SK-N-SH treated with all-trans-retinoic acid at 6 μM for 48 hours (cell line): ENCODE data around the gene PAMR1.
A peak's percentile ranks its signal among the peaks of the same experiment; 100 is the strongest.

Experiments
- ATAC-seq: fragments of 200-7000 bp; cut with Tn5 transposase; 3 replicates; pipeline ENCODE4 v1.9.1; 2020; ENCODE audit warnings: mild to moderate bottlenecking, moderate library complexity
- BACH2 ChIP-seq: fragments of 250-450 bp; sonication (Bioruptor Pico); IDR thresholded peaks from 2 replicates; pipeline ENCODE4 v1.9.0; 2021; ENCODE audit warnings: mild to moderate bottlenecking, borderline replicate concordance
- ISL1 ChIP-seq: fragments of 250-450 bp; sonication (Bioruptor Pico); IDR thresholded peaks from 2 replicates; pipeline ENCODE4 v2.1.2; 2022; ENCODE audit warnings: mild to moderate bottlenecking, moderate library complexity
- OSR1 ChIP-seq: fragments of 250-450 bp; sonication (Bioruptor Pico); IDR thresholded peaks from 2 replicates; pipeline ENCODE4 v1.8.0; 2022; ENCODE audit warnings: moderate library complexity, mild to moderate bottlenecking, inconsistent platforms
- PPARA ChIP-seq: fragments of 250-450 bp; sonication (Bioruptor Pico); IDR thresholded peaks from 2 replicates; pipeline ENCODE4 v1.5.0; 2020; ENCODE audit warnings: mild to moderate bottlenecking, borderline replicate concordance
- SNAI2 ChIP-seq: fragments of 250-450 bp; sonication (Bioruptor Pico); IDR thresholded peaks from 2 replicates; pipeline ENCODE4 v1.5.0; 2020; ENCODE audit warnings: mild to moderate bottlenecking, moderate library complexity
- TCF4 ChIP-seq: fragments of 250-450 bp; sonication (Bioruptor Pico); IDR thresholded peaks from 2 replicates; pipeline ENCODE4 v1.8.0; 2021; ENCODE audit warnings: mild to moderate bottlenecking, moderate library complexity, borderline replicate concordance
- TOX ChIP-seq: fragments of 250-450 bp; sonication (Bioruptor Pico); IDR thresholded peaks from 2 replicates; pipeline ENCODE4 v1.8.0; 2021; ENCODE audit warnings: mild to moderate bottlenecking, moderate library complexity, borderline replicate concordance
- ZC3H10 ChIP-seq: fragments of 250-450 bp; sonication (Bioruptor Pico); IDR thresholded peaks from 2 replicates; pipeline ENCODE4 v1.5.1; 2021; ENCODE audit warnings: mild to moderate bottlenecking, moderate library complexity
- ZFP3 ChIP-seq: fragments of 250-450 bp; sonication (Bioruptor Pico); IDR thresholded peaks from 2 replicates; pipeline ENCODE4 v1.5.0; 2020; ENCODE audit warnings: mild to moderate bottlenecking, moderate library complexity
- ZNF565 ChIP-seq: fragments of 450-650 bp; formaldehyde crosslinking; conservative IDR thresholded peaks from 2 replicates; pipeline ENCODE4 v1.5.0; 2020; ENCODE audit warnings: low read depth, mild to moderate bottlenecking, moderate library complexity
- ZNF70 ChIP-seq: fragments of 450-650 bp; formaldehyde crosslinking; IDR thresholded peaks from 2 replicates; pipeline ENCODE4 v1.5.0; 2020; ENCODE audit warnings: mild to moderate bottlenecking, moderate library complexity
- TF ChIP-seq, protein P1 (sequence below): fragments of 250-450 bp; sonication (Bioruptor Pico); IDR thresholded peaks from 2 replicates; pipeline ENCODE4 v1.8.0; 2020; ENCODE audit warnings: mild to moderate bottlenecking, moderate library complexity, borderline replicate concordance
- TF ChIP-seq, protein P2 (sequence below): fragments of 250-450 bp; sonication (Bioruptor Pico); IDR thresholded peaks from 2 replicates; pipeline ENCODE4 v1.5.1; 2020; ENCODE audit warnings: low read depth, mild to moderate bottlenecking, moderate library complexity
- TF ChIP-seq, protein P3 (sequence below): fragments of 250-450 bp; sonication (Bioruptor Pico); IDR thresholded peaks from 2 replicates; pipeline ENCODE4 v1.5.0; 2020; ENCODE audit warnings: mild to moderate bottlenecking, moderate library complexity
- TF ChIP-seq, protein P4 (sequence below): fragments of 250-450 bp; sonication (Bioruptor Pico); IDR thresholded peaks from 2 replicates; pipeline ENCODE4 v1.5.1; 2021; ENCODE audit warnings: mild to moderate bottlenecking, moderate library complexity
- TF ChIP-seq, protein P5 (sequence below): fragments of 250-450 bp; sonication (Bioruptor Pico); IDR thresholded peaks from 2 replicates; pipeline ENCODE4 v1.8.0; 2021; ENCODE audit warnings: low read depth, mild to moderate bottlenecking, moderate library complexity, borderline replicate concordance

The PAMR1 gene, protein sequence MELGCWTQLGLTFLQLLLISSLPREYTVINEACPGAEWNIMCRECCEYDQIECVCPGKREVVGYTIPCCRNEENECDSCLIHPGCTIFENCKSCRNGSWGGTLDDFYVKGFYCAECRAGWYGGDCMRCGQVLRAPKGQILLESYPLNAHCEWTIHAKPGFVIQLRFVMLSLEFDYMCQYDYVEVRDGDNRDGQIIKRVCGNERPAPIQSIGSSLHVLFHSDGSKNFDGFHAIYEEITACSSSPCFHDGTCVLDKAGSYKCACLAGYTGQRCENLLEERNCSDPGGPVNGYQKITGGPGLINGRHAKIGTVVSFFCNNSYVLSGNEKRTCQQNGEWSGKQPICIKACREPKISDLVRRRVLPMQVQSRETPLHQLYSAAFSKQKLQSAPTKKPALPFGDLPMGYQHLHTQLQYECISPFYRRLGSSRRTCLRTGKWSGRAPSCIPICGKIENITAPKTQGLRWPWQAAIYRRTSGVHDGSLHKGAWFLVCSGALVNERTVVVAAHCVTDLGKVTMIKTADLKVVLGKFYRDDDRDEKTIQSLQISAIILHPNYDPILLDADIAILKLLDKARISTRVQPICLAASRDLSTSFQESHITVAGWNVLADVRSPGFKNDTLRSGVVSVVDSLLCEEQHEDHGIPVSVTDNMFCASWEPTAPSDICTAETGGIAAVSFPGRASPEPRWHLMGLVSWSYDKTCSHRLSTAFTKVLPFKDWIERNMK

DNA sequence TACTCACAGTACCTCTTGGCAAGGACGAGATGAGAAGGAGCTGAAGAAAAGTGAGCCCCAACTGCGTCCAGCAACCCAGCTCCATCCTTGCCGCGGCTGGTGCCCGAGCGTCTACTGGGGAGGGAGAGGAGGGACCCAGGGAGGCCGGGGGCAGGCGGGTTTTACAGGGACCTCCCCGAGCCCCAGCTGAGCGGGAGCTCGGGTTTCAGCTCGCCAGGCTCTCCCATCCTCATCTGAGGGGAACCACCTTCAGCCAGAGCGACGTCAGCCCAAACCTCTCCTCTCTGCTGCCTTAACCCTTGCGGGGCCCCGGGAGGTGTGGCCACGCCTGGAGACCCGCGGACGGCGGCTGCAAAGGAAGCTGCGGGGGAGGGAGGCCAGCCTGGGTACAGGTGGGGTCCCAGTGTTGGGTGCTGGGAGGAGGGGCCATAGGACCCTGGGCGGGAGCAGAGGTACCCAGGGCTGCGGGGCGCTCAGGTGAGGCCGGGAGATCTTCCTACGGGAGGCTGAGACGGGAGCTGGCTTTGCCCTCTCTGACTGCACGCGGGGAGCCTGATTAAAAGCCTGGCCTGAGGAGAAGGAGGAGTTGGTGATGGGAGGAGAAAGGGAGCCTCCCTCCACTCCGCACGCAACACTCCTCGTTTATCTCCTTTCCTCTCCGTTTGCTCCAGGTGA lies at the start of gene PAMR1:
TSS of gene PAMR1 (minus strand) at position 116 of the 675 bp plus-strand sequence. CDS start at position 85, 31 bp downstream.
- no peak for ATAC-seq
- TF ChIP-seq TOX (CRISPR knock-in tag) (no peak), ZC3H10 (CRISPR knock-in tag) (no peak), TCF4 (CRISPR knock-in tag) (no peak), OSR1 (CRISPR knock-in tag) (no peak), ZFP3 (no peak), ISL1 (CRISPR knock-in tag) (no peak), PPARA (CRISPR knock-in tag) (no peak), ZNF70 (CRISPR knock-in tag) (no peak)
- TF ChIP-seq, protein P1, sequence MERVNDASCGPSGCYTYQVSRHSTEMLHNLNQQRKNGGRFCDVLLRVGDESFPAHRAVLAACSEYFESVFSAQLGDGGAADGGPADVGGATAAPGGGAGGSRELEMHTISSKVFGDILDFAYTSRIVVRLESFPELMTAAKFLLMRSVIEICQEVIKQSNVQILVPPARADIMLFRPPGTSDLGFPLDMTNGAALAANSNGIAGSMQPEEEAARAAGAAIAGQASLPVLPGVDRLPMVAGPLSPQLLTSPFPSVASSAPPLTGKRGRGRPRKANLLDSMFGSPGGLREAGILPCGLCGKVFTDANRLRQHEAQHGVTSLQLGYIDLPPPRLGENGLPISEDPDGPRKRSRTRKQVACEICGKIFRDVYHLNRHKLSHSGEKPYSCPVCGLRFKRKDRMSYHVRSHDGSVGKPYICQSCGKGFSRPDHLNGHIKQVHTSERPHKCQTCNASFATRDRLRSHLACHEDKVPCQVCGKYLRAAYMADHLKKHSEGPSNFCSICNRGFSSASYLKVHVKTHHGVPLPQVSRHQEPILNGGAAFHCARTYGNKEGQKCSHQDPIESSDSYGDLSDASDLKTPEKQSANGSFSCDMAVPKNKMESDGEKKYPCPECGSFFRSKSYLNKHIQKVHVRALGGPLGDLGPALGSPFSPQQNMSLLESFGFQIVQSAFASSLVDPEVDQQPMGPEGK (CRISPR knock-in tag), result no peak
- TF ChIP-seq, protein P2, sequence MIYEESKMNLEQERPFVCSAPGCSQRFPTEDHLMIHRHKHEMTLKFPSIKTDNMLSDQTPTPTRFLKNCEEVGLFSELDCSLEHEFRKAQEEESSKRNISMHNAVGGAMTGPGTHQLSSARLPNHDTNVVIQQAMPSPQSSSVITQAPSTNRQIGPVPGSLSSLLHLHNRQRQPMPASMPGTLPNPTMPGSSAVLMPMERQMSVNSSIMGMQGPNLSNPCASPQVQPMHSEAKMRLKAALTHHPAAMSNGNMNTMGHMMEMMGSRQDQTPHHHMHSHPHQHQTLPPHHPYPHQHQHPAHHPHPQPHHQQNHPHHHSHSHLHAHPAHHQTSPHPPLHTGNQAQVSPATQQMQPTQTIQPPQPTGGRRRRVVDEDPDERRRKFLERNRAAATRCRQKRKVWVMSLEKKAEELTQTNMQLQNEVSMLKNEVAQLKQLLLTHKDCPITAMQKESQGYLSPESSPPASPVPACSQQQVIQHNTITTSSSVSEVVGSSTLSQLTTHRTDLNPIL (CRISPR knock-in tag), result no peak
- TF ChIP-seq, protein P3, sequence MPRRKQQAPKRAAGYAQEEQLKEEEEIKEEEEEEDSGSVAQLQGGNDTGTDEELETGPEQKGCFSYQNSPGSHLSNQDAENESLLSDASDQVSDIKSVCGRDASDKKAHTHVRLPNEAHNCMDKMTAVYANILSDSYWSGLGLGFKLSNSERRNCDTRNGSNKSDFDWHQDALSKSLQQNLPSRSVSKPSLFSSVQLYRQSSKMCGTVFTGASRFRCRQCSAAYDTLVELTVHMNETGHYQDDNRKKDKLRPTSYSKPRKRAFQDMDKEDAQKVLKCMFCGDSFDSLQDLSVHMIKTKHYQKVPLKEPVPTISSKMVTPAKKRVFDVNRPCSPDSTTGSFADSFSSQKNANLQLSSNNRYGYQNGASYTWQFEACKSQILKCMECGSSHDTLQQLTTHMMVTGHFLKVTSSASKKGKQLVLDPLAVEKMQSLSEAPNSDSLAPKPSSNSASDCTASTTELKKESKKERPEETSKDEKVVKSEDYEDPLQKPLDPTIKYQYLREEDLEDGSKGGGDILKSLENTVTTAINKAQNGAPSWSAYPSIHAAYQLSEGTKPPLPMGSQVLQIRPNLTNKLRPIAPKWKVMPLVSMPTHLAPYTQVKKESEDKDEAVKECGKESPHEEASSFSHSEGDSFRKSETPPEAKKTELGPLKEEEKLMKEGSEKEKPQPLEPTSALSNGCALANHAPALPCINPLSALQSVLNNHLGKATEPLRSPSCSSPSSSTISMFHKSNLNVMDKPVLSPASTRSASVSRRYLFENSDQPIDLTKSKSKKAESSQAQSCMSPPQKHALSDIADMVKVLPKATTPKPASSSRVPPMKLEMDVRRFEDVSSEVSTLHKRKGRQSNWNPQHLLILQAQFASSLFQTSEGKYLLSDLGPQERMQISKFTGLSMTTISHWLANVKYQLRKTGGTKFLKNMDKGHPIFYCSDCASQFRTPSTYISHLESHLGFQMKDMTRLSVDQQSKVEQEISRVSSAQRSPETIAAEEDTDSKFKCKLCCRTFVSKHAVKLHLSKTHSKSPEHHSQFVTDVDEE (CRISPR knock-in tag), result no peak
- TF ChIP-seq, protein P4, sequence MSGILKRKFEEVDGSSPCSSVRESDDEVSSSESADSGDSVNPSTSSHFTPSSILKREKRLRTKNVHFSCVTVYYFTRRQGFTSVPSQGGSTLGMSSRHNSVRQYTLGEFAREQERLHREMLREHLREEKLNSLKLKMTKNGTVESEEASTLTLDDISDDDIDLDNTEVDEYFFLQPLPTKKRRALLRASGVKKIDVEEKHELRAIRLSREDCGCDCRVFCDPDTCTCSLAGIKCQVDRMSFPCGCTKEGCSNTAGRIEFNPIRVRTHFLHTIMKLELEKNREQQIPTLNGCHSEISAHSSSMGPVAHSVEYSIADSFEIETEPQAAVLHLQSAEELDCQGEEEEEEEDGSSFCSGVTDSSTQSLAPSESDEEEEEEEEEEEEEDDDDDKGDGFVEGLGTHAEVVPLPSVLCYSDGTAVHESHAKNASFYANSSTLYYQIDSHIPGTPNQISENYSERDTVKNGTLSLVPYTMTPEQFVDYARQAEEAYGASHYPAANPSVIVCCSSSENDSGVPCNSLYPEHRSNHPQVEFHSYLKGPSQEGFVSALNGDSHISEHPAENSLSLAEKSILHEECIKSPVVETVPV (CRISPR knock-in tag), result no peak
- TF ChIP-seq, protein P5, sequence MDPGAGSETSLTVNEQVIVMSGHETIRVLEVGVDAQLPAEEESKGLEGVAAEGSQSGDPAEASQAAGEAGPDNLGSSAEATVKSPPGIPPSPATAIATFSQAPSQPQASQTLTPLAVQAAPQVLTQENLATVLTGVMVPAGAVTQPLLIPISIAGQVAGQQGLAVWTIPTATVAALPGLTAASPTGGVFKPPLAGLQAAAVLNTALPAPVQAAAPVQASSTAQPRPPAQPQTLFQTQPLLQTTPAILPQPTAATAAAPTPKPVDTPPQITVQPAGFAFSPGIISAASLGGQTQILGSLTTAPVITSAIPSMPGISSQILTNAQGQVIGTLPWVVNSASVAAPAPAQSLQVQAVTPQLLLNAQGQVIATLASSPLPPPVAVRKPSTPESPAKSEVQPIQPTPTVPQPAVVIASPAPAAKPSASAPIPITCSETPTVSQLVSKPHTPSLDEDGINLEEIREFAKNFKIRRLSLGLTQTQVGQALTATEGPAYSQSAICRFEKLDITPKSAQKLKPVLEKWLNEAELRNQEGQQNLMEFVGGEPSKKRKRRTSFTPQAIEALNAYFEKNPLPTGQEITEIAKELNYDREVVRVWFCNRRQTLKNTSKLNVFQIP (CRISPR knock-in tag), result no peak

DNA sequence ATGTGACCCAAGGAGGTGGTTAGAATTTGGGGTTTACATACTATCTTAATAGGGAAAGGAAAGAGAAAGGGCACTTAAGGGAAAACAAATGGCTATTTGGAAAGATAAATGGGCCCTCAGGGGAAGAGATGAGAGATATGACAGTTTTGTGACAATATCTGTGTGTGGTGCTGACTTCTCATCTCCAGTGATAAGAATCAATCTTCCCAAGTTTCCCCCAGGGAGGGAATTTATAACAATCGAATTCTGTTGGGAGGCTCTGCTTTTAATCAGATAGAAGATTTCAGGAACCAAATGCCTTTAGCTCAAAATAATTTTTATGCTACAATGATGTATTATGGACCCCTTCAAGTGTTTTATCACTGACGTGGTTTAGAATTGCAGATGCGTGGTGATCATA lies 46.3 kb upstream of the PAMR1 start:
- TF ChIP-seq TOX (CRISPR knock-in tag), result no peak
- TF ChIP-seq ISL1 (CRISPR knock-in tag), result peak; percentile 65
- peak; percentile 54; the same call in 1 of the 2 replicates for TF ChIP-seq TCF4 (CRISPR knock-in tag)
- TF ChIP-seq, all 23 proteins: peak for 2
- ATAC-seq, result no peak

DNA sequence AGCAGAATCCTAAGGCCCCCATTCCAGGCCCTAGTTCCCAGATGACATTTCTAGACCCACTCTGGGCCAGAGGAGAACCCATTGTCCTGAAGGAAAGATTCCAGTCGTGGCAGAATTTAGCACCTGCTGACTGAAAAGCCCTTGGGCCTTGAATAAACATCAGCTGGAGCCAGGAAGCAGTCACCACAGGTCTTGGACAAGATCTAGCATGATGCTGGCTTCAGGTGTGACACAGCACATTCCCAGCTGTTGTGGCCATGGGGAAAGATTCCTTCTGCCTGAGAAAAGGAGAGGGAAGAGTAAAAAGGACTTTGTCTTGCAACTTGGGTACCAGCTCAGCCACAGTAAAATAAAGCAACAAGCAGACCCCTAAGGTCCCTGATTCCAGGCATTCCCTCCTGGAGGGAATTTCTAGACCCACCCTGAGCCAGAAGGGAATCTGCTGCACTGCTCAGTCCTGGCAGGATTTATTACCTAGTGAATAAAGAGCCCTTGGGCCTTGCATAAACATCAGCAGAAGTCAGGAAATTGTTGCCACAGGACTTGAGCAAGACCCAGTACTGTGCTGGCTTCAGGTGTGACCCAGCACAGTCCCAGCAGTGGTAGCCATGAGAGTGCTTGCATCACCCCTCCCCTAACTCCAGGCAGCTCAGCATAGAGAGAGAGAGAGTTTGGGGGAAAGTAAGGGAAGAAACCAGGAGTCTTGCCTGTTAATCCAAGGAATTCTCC lies 42.5 kb upstream of the PAMR1 start:
- no peak for ATAC-seq
- TF ChIP-seq SNAI2 (CRISPR knock-in tag), result no peak
- no peak for TF ChIP-seq ZNF565 (CRISPR knock-in tag)
- TF ChIP-seq, protein P5 (CRISPR knock-in tag), result no peak
- TF ChIP-seq ZFP3, result no peak
- TF ChIP-seq BACH2 (CRISPR knock-in tag), result no peak
- TF ChIP-seq OSR1 (CRISPR knock-in tag), result no peak
- no peak for TF ChIP-seq TOX (CRISPR knock-in tag)
- TF ChIP-seq ISL1 (CRISPR knock-in tag), result no peak
- TF ChIP-seq, all 23 proteins: peak for 0
